Adipose tissue (tissue), 3 donors: ENCODE results near the gene FER. TPM values are rescaled to one million over a fixed set of nuclear protein-coding genes. Genes with fewer than 3 reads are reported as not detected.
"Not testable (repeated sequence)": the region's sequence is repeated elsewhere in the genome, so short reads cannot be mapped to it uniquely, and the experiment has no call there.

Experiments
- H3K27ac ChIP-seq: one replicate; pipeline ENCODE4 v1.5.1; 2013; ENCODE audit warnings: low read depth, low read length
- WGBS, 3 donors: extraction: QIAGEN DNeasy Blood & Tissue Kit; methylation state at CpG; one replicate each; pipeline ENCODE4 v1.1.7; 2013; 5-methylcytosine and 5-hydroxymethylcytosine counted together
- polyA plus RNA-seq, 3 donors: library from polyadenylated mRNA; stranded (reverse); fragments of 200-250 nt; gene quantifications; one replicate each; pipeline ENCODE4 v1.2.3, GENCODE V29; 2013
- donor health status: healthy with polysubstance abuse.
- donor health status: Bipolar disorder and iron deficiency.
- donor health status: healthy.

FER gene
- polyA plus RNA-seq: 1 to 10 TPM; 1.3 to 2.9 (median 2.8) TPM

DNA sequence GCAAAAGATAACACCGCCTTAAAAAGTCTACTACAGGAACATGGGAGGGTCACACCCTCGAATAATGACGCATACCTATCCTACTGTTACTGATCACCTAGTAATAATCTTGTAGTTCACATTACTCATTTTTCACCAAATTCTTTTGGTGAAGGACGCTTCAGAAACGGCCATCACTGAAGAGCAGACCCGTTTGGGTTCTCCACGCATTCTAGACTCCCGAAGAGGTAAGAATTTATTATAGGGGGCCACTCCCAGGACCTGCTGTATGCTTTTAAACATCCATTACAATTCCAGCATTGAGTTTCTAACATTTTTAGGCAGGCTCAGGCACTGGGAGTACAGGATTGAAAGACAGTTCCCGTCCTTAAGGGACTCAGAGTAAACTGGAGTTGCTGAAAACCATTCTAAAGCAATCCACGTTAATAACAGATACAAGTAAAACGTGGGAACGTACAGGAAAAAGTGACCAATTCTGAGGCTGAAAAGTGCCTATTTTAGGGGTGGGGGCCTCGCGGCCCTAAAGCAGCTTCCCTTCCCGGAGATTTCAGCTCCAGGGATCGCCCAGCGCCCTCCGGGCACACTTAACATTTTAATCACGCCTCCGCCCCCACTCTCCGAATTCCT lies at the start of gene FER:
Gene FER (plus strand): TSS at position 124 of the 627 bp plus-strand sequence. CDS start 50,286 bp downstream, outside the sequence.
- H3K27ac ChIP-seq: peak within 1 kb of the TSS; percentile 86
- 0% methylated on average over 21 of the region's 21 CpGs for WGBS, 3 donors

DNA sequence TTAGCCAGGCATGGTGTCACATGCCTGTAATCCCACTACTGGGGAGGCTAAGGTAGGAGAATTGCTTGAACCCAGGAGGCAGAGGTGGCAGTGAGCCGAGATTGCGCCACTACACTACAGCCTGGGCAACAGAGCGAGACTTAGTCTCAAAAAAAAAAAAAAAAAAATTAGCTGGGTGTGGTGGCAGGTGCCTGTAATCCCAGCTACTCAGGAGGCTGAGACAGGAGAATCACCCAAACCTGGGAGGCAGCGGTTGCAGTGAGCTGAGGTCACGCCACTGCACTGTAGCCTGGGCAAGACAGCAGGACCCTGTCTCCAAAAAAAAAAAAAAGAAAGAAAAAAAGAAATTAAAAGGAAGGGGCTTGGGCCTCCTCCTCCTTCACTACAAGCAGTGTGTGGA lies 47.3 kb upstream of the FER start:
- H3K27ac ChIP-seq: not testable (repeated sequence)
- WGBS, 3 donors: 95 to 98% (median 98%) methylated on average over 5 of the region's 5 CpGs

DNA sequence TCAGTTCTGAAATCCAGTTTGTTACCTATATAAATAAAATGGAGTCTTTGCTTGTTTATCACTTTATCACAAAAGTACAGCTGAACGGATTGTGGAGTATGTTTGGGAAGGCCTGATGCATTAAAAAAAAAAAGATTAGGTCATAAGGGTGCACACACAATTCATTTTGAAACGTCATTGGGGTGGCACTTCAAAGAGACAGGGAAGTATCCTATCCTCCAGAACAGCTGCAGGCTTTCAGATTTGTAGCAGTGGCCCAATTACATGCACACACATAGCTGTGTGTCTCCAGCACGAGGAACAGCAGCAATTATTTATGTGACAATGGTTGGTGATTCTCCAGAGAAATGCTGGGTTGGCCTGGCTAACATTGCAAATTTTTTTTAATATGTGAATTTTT lies 46.8 kb upstream of the FER start:
- H3K27ac ChIP-seq: no peak overlapping the region
- WGBS, 3 donors: 24 to 29% (median 29%) methylated on average over 3 of the region's 3 CpGs

- no peak overlapping the region for H3K27ac ChIP-seq
- 72 to 89% (median 81%) methylated on average over 5 of the region's 5 CpGs for WGBS, 3 donors
Observed at GRCh38 chr5:108702546-108702945, 45.2 kb upstream of the FER start.

GRCh38 chr5:108703313-108703712 lies 44.4 kb upstream of the FER start:
- WGBS, 3 donors: 51 to 77% (median 74%) methylated on average over 5 of the region's 5 CpGs
- H3K27ac ChIP-seq: no peak overlapping the region

DNA sequence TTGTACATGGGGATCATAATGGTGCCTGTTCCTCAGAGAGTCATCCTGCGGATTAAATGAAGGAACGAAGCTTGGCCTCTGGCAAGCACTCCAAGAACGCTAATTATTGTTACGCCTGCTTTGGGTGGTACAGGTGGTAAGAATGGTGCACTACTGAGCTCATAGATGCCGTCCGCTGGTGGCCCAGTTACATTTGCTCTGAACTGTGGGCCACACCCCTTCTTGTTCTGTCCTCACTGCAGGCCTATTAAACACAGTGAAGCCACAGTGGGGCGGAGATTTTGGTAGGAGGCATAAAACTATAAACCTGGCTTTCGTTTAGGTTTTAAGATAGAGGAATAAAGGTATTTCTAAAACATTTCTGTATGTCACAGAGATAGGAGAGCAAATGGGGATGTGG lies 40.6 kb upstream of the FER start:
- H3K27ac ChIP-seq: no peak overlapping the region
- WGBS, 3 donors: 93 to 94% (median 94%) methylated on average over 8 of the region's 8 CpGs

DNA sequence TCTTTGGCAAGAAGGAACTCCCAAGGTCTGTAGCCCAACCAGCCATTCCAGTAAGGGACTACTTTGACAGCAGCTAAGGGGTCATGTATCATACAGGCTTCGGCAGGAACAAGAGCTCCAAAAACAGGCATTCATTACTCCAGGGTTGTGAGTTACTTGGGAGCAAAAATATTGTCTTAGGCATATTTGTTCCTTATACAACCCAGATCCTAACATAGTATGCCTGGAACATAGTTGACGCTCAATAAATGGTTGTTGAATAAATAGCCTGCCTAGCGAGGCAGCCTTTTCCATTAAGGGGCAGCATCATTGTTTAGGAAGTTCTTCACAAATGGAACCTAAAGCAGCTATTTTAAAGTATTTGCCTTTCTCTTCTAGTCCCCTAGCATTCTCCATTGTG lies 35.8 kb upstream of the FER start:
- H3K27ac ChIP-seq: no peak overlapping the region
- WGBS, 3 donors: 80 to 89% (median 86%) methylated on average over 3 of the region's 3 CpGs

- H3K27ac ChIP-seq: no peak overlapping the region
- 74 to 75% (median 74%) methylated on average over 3 of the region's 3 CpGs for WGBS, 3 donors
Observed at GRCh38 chr5:108715408-108715807, 32.3 kb upstream of the FER start.

GRCh38 chr5:108720391-108720790 lies 27.3 kb upstream of the FER start:
- no peak overlapping the region for H3K27ac ChIP-seq

- 76 to 81% (median 79%) methylated on average over 6 of the region's 6 CpGs for WGBS, 3 donors
- H3K27ac ChIP-seq: no peak overlapping the region
Observed at GRCh38 chr5:108726446-108727235, 21.1 kb upstream of the FER start.

DNA sequence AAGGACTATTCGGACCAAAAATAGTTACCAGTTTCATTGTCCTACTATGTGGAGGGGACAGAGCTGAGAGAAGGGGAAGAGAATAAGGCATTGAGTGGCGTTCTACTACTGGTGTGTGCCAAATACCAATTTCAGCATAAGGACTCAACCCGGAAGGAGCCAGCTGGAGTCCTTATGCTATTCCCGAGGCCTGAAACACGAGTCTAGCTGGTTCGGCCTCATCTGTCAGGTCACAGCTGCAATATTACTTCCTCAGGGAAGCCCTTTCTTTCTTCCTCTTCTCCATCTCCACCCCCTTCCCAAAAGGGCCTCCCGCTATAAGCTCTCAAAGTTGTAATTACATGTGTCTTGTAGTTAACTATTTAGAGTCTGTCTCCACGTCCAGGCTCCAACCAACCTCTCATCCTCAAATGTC lies 20.5 kb upstream of the FER start:
- WGBS, 3 donors: 12 to 25% (median 14%) methylated on average over 8 of the region's 8 CpGs
- peak overlapping the region; percentile 17 for H3K27ac ChIP-seq

GRCh38 chr5:108727651-108728565 lies 19.8 kb upstream of the FER start:
- H3K27ac ChIP-seq: peak overlapping the region; percentile 76
- 0 to 1% (median 0%) methylated on average over 61 of the region's 61 CpGs for WGBS, 3 donors

DNA sequence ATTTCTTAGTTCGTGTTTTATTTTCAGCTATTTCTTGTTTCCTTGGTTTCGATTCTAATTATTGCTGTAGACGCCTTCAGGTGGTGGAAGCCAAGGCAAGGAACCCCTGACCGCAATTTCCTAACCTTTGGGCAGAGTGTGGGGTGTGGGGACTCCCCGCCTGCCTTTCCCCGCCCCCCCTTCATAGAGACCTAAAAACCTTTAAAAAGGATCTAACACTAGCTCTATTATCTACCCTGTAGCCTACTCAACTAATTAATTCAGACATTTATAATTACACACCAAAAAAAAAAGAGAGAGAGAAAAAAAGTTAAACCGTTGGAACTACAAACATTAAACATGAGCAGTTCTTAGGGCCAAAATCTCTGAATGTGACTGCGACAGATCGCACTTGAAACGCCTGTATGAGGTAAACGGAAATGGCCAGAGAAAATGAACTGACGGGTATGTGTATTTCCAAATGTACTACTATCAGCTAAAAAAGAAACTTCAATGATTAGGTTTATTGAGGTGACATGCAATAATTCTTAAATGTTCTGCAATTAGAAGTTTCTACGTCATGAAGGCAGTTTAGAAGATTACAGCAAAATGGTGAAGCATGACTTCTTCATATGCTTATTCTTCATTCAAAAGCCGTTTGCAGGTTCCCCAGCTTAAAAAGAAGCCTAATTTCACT lies 19.0 kb upstream of the FER start:
- H3K27ac ChIP-seq: no peak overlapping the region
- 23 to 47% (median 30%) methylated on average over 14 of the region's 14 CpGs for WGBS, 3 donors

DNA sequence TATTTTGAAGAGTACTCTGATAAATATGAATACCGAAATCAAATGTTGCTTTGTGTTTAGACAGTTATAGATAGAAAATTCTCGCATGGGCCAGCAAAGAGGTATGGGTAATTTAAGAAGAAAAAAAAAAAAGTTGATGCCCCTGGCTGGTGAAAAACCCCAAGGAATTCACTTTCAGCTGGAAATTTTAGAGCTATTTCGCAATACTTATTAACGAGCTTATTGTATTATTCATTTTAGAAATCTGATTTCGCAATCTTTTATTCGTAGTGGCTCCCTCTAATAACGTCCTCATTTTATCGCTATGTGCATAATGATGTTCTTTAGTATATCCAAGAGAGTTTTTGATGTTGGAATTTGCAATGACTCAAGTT lies 18.5 kb upstream of the FER start:
- 63 to 81% (median 64%) methylated on average over 8 of the region's 8 CpGs for WGBS, 3 donors
- H3K27ac ChIP-seq: no peak overlapping the region

DNA sequence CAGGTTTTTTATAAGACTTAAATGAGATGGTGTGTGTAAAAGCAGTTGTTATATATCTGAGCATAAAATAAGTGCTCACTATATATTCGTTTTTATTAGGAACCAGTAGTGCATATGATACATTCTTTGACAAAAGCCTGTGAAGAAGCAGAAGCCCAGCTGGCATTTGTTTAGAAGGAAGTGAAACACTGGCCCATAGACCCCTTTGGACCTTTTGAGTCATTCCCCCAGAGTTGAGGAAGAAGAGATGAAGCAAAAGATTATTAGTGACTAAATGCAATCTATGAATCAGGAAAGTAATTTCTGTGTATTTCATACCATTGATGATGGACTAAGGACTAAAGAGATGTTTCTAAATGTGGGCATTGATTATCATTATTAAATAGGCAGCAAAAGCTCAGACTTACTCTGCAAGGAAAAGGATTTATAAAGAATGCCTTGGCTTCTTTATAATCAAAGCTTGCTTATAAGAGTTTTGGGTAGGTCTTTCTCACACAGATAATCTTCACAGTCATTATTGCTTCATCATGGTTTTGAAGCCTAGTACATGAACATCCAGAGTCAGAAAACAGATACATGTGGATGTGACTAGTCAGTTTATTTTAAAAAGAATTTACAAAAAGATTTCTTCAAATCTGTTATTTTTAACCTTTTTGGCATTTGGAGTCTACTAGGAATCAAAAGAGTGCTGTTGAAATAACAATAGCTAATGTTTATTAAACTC lies 16.9 kb upstream of the FER start:
- 61 to 86% (median 81%) methylated on average over 1 of the region's 1 CpG for WGBS, 3 donors
- H3K27ac ChIP-seq: no peak overlapping the region

GRCh38 chr5:108735790-108736189 lies 11.9 kb upstream of the FER start:
- no peak overlapping the region for H3K27ac ChIP-seq
- 30 to 67% (median 61%) methylated on average over 5 of the region's 5 CpGs for WGBS, 3 donors

- H3K27ac ChIP-seq: no peak overlapping the region
- 89 to 90% (median 90%) methylated on average over 7 of the region's 7 CpGs for WGBS, 3 donors
Observed at GRCh38 chr5:108736855-108737254, 10.8 kb upstream of the FER start.

GRCh38 chr5:108739376-108739775 lies 8.3 kb upstream of the FER start:
- WGBS, 3 donors: 83 to 89% (median 85%) methylated on average over 4 of the region's 4 CpGs
- no peak overlapping the region for H3K27ac ChIP-seq
